ENCODE data around the gene RBBP8NL. TPM values are rescaled to one million over a fixed set of nuclear protein-coding genes. Genes with fewer than 3 reads are reported as not detected.

Gene RBBP8NL
- total and polyA plus RNA-seq, 9 of the 15 experiments (the other 6 are each of a cell fraction or from before 2014, with no cell fraction given) = not detected

- intact Hi-C loops (cut with micrococcal nuclease) = no loop called here
- Histone ChIP-seq H3K36me3 (ENCODE audit: control insufficient read depth, insufficient read depth, low read length) (peaks cover 41% of the 10 kb centered on the region), H3K9me1 (ENCODE audit: control insufficient read depth, insufficient read depth, low read length) (peaks cover 12% of the 10 kb centered on the region), H3K4me3 (no peak overlapping the region), H2AFZ (ENCODE audit: low read depth, low read length) (no peak overlapping the region), H3K27ac (ENCODE audit: extremely low read depth, low read depth, low read length) (no peak overlapping the region), H3K9me3 (replicated peaks; ENCODE audit: control insufficient read depth, insufficient read depth, low read depth, low read length) (no peaks in the 10 kb centered on the region), H4K20me1 (replicated peaks; ENCODE audit: control insufficient read depth, insufficient read depth, low read length) (peaks cover 9% of the 10 kb centered on the region), H3K4me1 (replicated peaks in 1 of 2; ENCODE audit: control insufficient read depth in 2 of 2, insufficient read depth in 2 of 2, low read length in 2 of 2) (peaks cover 11 to 63% of the 10 kb centered on the region in 2 experiments; a peak in 4 of 5 replicates), H3K79me2 (ENCODE audit: control insufficient read depth, insufficient read depth, low read length) (peaks cover 35% of the 10 kb centered on the region), H3K27me3 (ENCODE audit: control insufficient read depth in 2 of 2, insufficient read depth in 2 of 2, low read length in 2 of 2) (no peaks in the 10 kb centered on the region), H3K4me2 (ENCODE audit: insufficient read depth, low read length) (no peak overlapping the region), H3K9ac (ENCODE audit: insufficient read depth in 1 of 2, low read depth in 2 of 2, low read length in 2 of 2) (no peak overlapping the region)
- ChIA-PET POLR2A (interaction anchor here (0.7 to 5.1 kb wide), 4 partner anchors 10 to 27 kb away, joined by 3 to 28 read pairs (median 4); no protein-coding TSS in a partner anchor), CTCF (ENCODE audit: low intra/inter-chr PET ratio) (no interaction called here)
- no peak for ATAC-seq
- no peak for DNase-seq (ENCODE audit: extremely low read depth in 1 of 4, low spot score in 3 of 4)
- TF ChIP-seq PTRF (tag; IDR thresholded peaks at IDR 0.05) (no peak), CHD2 (IDR thresholded peaks at IDR 0.05; ENCODE audit: low read depth, low read length) (no peak), POLR2G (IDR thresholded peaks at IDR 0.05; ENCODE audit: low read depth, low read length) (peak; percentile 75), RBM22 (IDR thresholded peaks at IDR 0.05; ENCODE audit: low read depth, low read length, poor library complexity, severe bottlenecking) (peak; percentile 76), NR0B1 (IDR thresholded peaks at IDR 0.05; ENCODE audit: partially characterized antibody) (no peak), RBFOX2 (IDR thresholded peaks at IDR 0.05; ENCODE audit: low read depth, low read length) (peak; percentile 43; the same call in 1 of the 2 replicates), POLR2A (conservative IDR thresholded peaks at IDR 0.05) (peak; percentile 10; the same call in 1 of the 2 replicates), TAF7 (tag; IDR thresholded peaks at IDR 0.05) (no peak), CBX8 (IDR thresholded peaks at IDR 0.05; ENCODE audit: borderline replicate concordance, extremely low read depth, low read depth, low read length, poor library complexity, severe bottlenecking) (no peak), ZBTB33 (CRISPR knock-in tag; IDR thresholded peaks at IDR 0.05) (peak; percentile 92), NR1H2 (CRISPR knock-in tag; IDR thresholded peaks at IDR 0.05) (no peak), PTBP1 (IDR thresholded peaks at IDR 0.05; ENCODE audit: low read depth, low read length) (0 out of 2 replicates have a peak, but pooled peaks have one; percentile 45), ZNF639 (CRISPR knock-in tag; conservative IDR thresholded peaks at IDR 0.05 in 1 of 2, IDR thresholded peaks at IDR 0.05 in 1 of 2) (no peak)
- in situ Hi-C loops (cut with MboI) = no loop called here
- no peak for FAIRE-seq
- 84% methylated on average over 41 of the region's 44 CpGs for WGBS (ENCODE audit: insufficient coverage, low coverage, missing lambda C conversion rate)
- BruUV-seq (replicated peaks) = no TSS peak
Observed at GRCh38 chr20:62391165-62392076, 35.9 kb downstream of the RBBP8NL start.

All from K562 (cell line).